VCaP (cell line): ENCODE data around the gene RINT1.
"Not testable (repeated sequence)": the region's sequence is repeated elsewhere in the genome, so short reads cannot be mapped to it uniquely, and the experiment has no call there.

ENCODE experiments used
- H3K27ac ChIP-seq: fragments of 450-650 bp; 2 replicates; pipeline ENCODE4 v1.5.1; 2017
- TF ChIP-seq, protein P1 (sequence below): fragments of 450-650 bp; conservative IDR thresholded peaks from 2 replicates; pipeline ENCODE4 v1.5.1; 2017; ENCODE audit warnings: mild to moderate bottlenecking, moderate library complexity

RINT1 gene

GRCh38 chr7:105589356-105590077 is 57.5 kb downstream of the RINT1 start:
- peak overlapping the region; percentile 42; the same call in 1 of the 2 replicates for H3K27ac ChIP-seq
- TF ChIP-seq, protein P1, sequence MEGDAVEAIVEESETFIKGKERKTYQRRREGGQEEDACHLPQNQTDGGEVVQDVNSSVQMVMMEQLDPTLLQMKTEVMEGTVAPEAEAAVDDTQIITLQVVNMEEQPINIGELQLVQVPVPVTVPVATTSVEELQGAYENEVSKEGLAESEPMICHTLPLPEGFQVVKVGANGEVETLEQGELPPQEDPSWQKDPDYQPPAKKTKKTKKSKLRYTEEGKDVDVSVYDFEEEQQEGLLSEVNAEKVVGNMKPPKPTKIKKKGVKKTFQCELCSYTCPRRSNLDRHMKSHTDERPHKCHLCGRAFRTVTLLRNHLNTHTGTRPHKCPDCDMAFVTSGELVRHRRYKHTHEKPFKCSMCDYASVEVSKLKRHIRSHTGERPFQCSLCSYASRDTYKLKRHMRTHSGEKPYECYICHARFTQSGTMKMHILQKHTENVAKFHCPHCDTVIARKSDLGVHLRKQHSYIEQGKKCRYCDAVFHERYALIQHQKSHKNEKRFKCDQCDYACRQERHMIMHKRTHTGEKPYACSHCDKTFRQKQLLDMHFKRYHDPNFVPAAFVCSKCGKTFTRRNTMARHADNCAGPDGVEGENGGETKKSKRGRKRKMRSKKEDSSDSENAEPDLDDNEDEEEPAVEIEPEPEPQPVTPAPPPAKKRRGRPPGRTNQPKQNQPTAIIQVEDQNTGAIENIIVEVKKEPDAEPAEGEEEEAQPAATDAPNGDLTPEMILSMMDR, result peak; percentile 92

GRCh38 chr7:105590793-105591192 is 58.8 kb downstream of the RINT1 start:
- TF ChIP-seq, protein P1, result no peak
- H3K27ac ChIP-seq, result no peak overlapping the region

DNA sequence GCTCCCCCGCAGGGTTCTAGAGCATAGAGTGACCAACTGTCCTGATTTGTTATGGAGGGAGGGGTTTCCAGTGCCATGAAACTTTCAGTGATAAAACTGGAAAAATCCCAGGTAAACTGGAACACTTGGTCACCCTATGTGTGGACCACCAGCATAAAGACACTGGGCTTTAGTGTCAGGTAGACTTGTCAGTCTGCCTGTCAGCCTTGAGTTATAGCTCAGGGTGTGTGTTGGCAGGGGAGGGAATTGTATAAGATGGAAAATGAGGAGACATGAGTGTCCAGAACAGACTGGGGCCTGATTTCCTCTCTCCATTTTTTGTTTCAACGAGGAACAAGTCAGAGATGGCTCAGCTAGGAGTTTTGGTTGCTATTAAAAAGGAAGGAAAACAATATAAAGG is 59.5 kb downstream of the RINT1 start:
- TF ChIP-seq, protein P1, result no peak
- no peak overlapping the region for H3K27ac ChIP-seq

- TF ChIP-seq, protein P1, result peak; percentile 48
These were observed 62.0 kb downstream of the RINT1 start for GRCh38 chr7:105594034-105594433.

GRCh38 chr7:105596866-105597265 is 64.9 kb downstream of the RINT1 start:
- TF ChIP-seq, protein P1, result no peak
- no peak overlapping the region for H3K27ac ChIP-seq

More at GRCh38 chr7:105594034-105594433, 62.0 kb downstream of the RINT1 start:
- H3K27ac ChIP-seq, result no peak overlapping the region; the same call in 1 of the 2 replicates

DNA sequence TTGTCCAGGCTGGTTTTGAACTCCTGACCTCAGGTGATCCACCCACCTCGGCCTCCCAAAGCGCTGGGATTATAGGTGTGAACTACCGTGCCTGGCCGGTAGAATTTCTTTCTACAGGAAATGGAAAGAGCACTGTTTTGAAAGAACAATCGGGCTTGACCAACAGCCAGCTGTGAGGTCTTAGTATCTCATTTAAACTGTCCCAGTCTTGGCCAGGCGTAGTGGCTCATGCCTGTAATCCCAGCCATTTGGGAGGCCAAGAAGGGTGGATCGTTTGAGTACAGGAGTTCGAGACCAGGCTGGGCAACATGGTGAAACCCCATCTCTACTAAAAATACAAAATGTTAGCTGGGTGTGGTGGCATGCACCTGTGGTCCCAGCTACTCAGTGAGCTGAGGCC is 67.1 kb downstream of the RINT1 start:
- not testable (repeated sequence) for H3K27ac ChIP-seq

DNA sequence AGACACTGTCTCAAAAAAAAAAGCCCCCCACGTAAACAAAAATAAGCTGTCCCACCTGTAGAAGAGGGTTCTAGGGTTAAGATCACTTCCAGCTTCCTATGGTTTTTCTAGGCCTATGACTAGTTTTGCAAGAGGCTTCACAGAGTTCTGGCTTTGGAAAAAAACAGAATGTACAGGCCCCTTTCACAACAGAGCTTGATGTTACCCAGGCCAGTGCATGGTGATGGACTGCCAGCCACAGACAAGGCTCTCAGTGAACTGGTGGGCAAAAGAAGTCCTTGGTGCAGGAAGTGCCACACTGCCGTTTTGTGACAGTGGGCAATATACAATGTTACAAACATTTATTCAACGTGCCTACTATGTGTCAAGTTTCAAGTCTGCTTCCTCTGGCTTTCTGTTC is 67.5 kb downstream of the RINT1 start:
- TF ChIP-seq, protein P1, result no peak
- H3K27ac ChIP-seq, result no peak overlapping the region
